H9 (cell line): ENCODE data around the gene C15orf62. TPM values are rescaled to one million over a fixed set of nuclear protein-coding genes. Genes with fewer than 3 reads are reported as not detected.

Experiments used
- DNase-seq: peaks from one replicate; pipeline ENCODE4 v3.0.0-alpha.2; 2017
- H2AFZ ChIP-seq: one replicate; pipeline ENCODE4 v1.6.1; 2013; ENCODE audit warnings: mild to moderate bottlenecking, low read length, control low read depth, moderate library complexity
- H2AK5ac ChIP-seq: 2 replicates; pipeline ENCODE4 v1.6.1; 2013; ENCODE audit warnings: low read length, control low read depth, mixed read lengths; ENCODE audit not compliant: insufficient read length
- H2BK120ac ChIP-seq: one replicate; pipeline ENCODE4 v1.6.1; 2013; ENCODE audit warnings: low read depth, mild to moderate bottlenecking, low read length, control low read depth, inconsistent platforms; ENCODE audit not compliant: poor library complexity, severe bottlenecking
- H2BK12ac ChIP-seq: 2 replicates; pipeline ENCODE4 v1.6.1; 2013; ENCODE audit warnings: low read length, control low read depth, mixed read lengths, low read depth; ENCODE audit not compliant: insufficient read length
- H2BK15ac ChIP-seq: 2 replicates; pipeline ENCODE4 v1.6.1; 2013; ENCODE audit warnings: low read depth, low read length, control low read depth
- H2BK20ac ChIP-seq: one replicate; pipeline ENCODE4 v1.6.1; 2013; ENCODE audit warnings: low read depth, mild to moderate bottlenecking, low read length, control low read depth, inconsistent platforms; ENCODE audit not compliant: poor library complexity, severe bottlenecking
- H2BK5ac ChIP-seq: 2 replicates; pipeline ENCODE4 v1.6.1; 2013; ENCODE audit warnings: low read length, control low read depth, mixed read lengths; ENCODE audit not compliant: insufficient read length
- H3K14ac ChIP-seq: 2 replicates; pipeline ENCODE4 v1.6.1; 2013; ENCODE audit warnings: low read length, control low read depth; ENCODE audit not compliant: insufficient read depth
- H3K18ac ChIP-seq: 2 replicates; pipeline ENCODE4 v1.6.1; 2013; ENCODE audit warnings: low read depth, mild to moderate bottlenecking, mixed read lengths, low read length, control low read depth; ENCODE audit not compliant: insufficient read length
- H3K23ac ChIP-seq: 2 replicates; pipeline ENCODE4 v1.6.1; 2013; ENCODE audit warnings: low read length, control low read depth, mixed read lengths, low read depth; ENCODE audit not compliant: insufficient read length
- H3K23me2 ChIP-seq: 2 replicates; pipeline ENCODE4 v1.6.1; 2013; ENCODE audit warnings: low read depth, mild to moderate bottlenecking, mixed read lengths, low read length, control low read depth; ENCODE audit not compliant: insufficient read length, poor library complexity, severe bottlenecking
- H3K27ac ChIP-seq: 2 replicates; pipeline ENCODE4 v1.5.1; 2013; ENCODE audit warnings: low read length, control low read depth, mixed read lengths, low read depth; ENCODE audit not compliant: insufficient read length
- H3K27me3 ChIP-seq: 2 replicates; pipeline ENCODE4 v1.6.1; 2013; ENCODE audit warnings: low read length, control low read depth, inconsistent platforms; ENCODE audit not compliant: insufficient read depth
- H3K4ac ChIP-seq: 2 replicates; pipeline ENCODE4 v1.6.1; 2013; ENCODE audit warnings: low read depth, mild to moderate bottlenecking, control low read depth, inconsistent platforms, low read length, moderate library complexity
- H3K4me1 ChIP-seq: 2 replicates; pipeline ENCODE4 v1.6.1; 2013; ENCODE audit warnings: low read length, control low read depth, inconsistent platforms; ENCODE audit not compliant: insufficient read depth
- H3K4me2 ChIP-seq: 2 replicates; pipeline ENCODE4 v1.6.1; 2013; ENCODE audit warnings: low read length, control low read depth, mixed read lengths; ENCODE audit not compliant: insufficient read length, insufficient read depth
- H3K56ac ChIP-seq: 2 replicates; pipeline ENCODE4 v1.6.1; 2013; ENCODE audit warnings: low read depth, mild to moderate bottlenecking, mixed read lengths, low read length, control low read depth; ENCODE audit not compliant: insufficient read length
- H3K79me1 ChIP-seq: 2 replicates; pipeline ENCODE4 v1.6.1; 2013; ENCODE audit warnings: low read depth, mild to moderate bottlenecking, moderate library complexity, low read length, control low read depth, inconsistent platforms; ENCODE audit not compliant: insufficient read depth, poor library complexity, severe bottlenecking
- H3K79me2 ChIP-seq: 2 replicates; pipeline ENCODE4 v1.6.1; 2013; ENCODE audit warnings: low read length, control low read depth, inconsistent platforms; ENCODE audit not compliant: insufficient read depth
- H3K9ac ChIP-seq: 2 replicates; pipeline ENCODE4 v1.6.1; 2013; ENCODE audit warnings: low read length, control low read depth, mixed read lengths; ENCODE audit not compliant: insufficient read length; ENCODE audit errors: extremely low read depth
- H3K9me3 ChIP-seq: one replicate; pipeline ENCODE4 v1.6.1; 2013; ENCODE audit warnings: low read depth, low read length, inconsistent platforms; ENCODE audit not compliant: control insufficient read depth
- H3T11ph ChIP-seq: one replicate; pipeline ENCODE4 v1.6.1; 2013; ENCODE audit warnings: mild to moderate bottlenecking, low read length, control low read depth, inconsistent platforms
- H4K20me1 ChIP-seq: one replicate; pipeline ENCODE4 v1.6.1; 2013; ENCODE audit not compliant: control insufficient read depth, insufficient read length, insufficient read depth
- H4K5ac ChIP-seq: 2 replicates; pipeline ENCODE4 v1.6.1; 2013; ENCODE audit warnings: low read depth, mild to moderate bottlenecking, mixed read lengths, low read length, control low read depth; ENCODE audit not compliant: insufficient read length
- H4K8ac ChIP-seq: replicated peaks from 2 replicates; pipeline ENCODE4 v1.6.1; 2013; ENCODE audit warnings: low read length, control low read depth, mixed read lengths, low read depth; ENCODE audit not compliant: insufficient read length
- H4K91ac ChIP-seq: 2 replicates; pipeline ENCODE4 v1.6.1; 2013; ENCODE audit warnings: low read depth, mild to moderate bottlenecking, moderate library complexity, mixed read lengths, low read length, control low read depth; ENCODE audit not compliant: insufficient read length
- H3K27ac Mint-ChIP-seq, 3 experiments: 2 replicates in 2 of 3; 3 replicates in 1 of 3; pipeline ENCODE4 v1.8.0; 2020 to 2021; ENCODE audit warnings: mixed read lengths in 3 of 3, mild to moderate bottlenecking in 1 of 3, moderate library complexity in 1 of 3
- H3K27me3 Mint-ChIP-seq: 2 replicates; pipeline ENCODE4 v1.8.0; 2021; ENCODE audit warnings: low read depth, mild to moderate bottlenecking, moderate library complexity, mixed read lengths
- H3K36me3 Mint-ChIP-seq, 3 experiments: 2 replicates in 2 of 3; 3 replicates in 1 of 3; pipeline ENCODE4 v1.8.0; 2020 to 2021; ENCODE audit warnings: low read depth in 3 of 3, mixed read lengths in 3 of 3; ENCODE audit not compliant: insufficient read depth in 1 of 3
- H3K4me1 Mint-ChIP-seq, 2 experiments: 2 replicates each; pipeline ENCODE4 v1.8.0; 2020; ENCODE audit warnings: mixed read lengths in 2 of 2
- H3K4me3 Mint-ChIP-seq, 2 experiments: 2 replicates in 1 of 2; 3 replicates in 1 of 2; pipeline ENCODE4 v1.8.0; 2020 to 2021; ENCODE audit warnings: mild to moderate bottlenecking in 2 of 2, mixed read lengths in 2 of 2, moderate library complexity in 1 of 2
- H3K9me3 Mint-ChIP-seq, 2 experiments: 2 replicates in 1 of 2; 3 replicates in 1 of 2; pipeline ENCODE4 v1.8.0; 2020; ENCODE audit warnings: mild to moderate bottlenecking in 2 of 2, mixed read lengths in 2 of 2, moderate library complexity in 1 of 2
- CTCF ChIP-seq: fragments of 200-600 bp; sonication (generic); conservative IDR thresholded peaks from 3 replicates; pipeline ENCODE4 v1.8.0; 2021; ENCODE audit warnings: antibody characterized with exemption, mild to moderate bottlenecking
- whole genome bisulfite sequencing: extraction: QIAGEN DNeasy Blood & Tissue Kit; methylation state at CpG from one replicate; pipeline ENCODE4 v1.1.7; 2013; ENCODE audit warnings: missing lambda C conversion rate, low lambda C conversion rate, mixed read lengths; ENCODE audit not compliant: insufficient read length; ENCODE audit errors: extremely low coverage; 5-methylcytosine and 5-hydroxymethylcytosine counted together
- total RNA-seq: library from RNA; stranded (reverse); gene quantifications from 2 replicates; pipeline ENCODE4 v1.2.1, GENCODE V29; 2021

Gene C15orf62
- total RNA-seq, 1 experiment from 2014 or later = 0.70 TPM

- no CpG with 5 or more reads among the region's 14 CpGs for WGBS
- no peaks in the 10 kb centered on the region for H3K27me3 ChIP-seq
- no peak for TF ChIP-seq CTCF
These were observed 6.2 kb downstream of the C15orf62 start for GRCh38 chr15:40775740-40776536.

More at GRCh38 chr15:40775740-40776536, 6.2 kb downstream of the C15orf62 start:
- H3T11ph ChIP-seq = no peak overlapping the region
- no peak overlapping the region for H3K4ac ChIP-seq
- H3K18ac ChIP-seq = no peak overlapping the region
- H4K5ac ChIP-seq = no peak overlapping the region
- H3K23me2 ChIP-seq = no peaks in the 10 kb centered on the region
- Mint-ChIP-seq H3K9me3 (no peaks in the 10 kb centered on the region), H3K27me3 (no peaks in the 10 kb centered on the region; the same call in 1 of the 2 replicates), H3K36me3 (peaks cover 11 to 60% (median 42%) of the 10 kb centered on the region in 3 experiments; a peak in 6 of 7 replicates), H3K4me1 (no peaks in the 10 kb centered on the region), H3K27ac (no peak overlapping the region), H3K4me3 (no peak overlapping the region)
- no peak overlapping the region for H3K4me2 ChIP-seq
- DNase-seq = no peak
- H2AK5ac ChIP-seq = no peak overlapping the region
- no peak overlapping the region for H3K9ac ChIP-seq
- H2BK5ac ChIP-seq = no peak overlapping the region
- no peak overlapping the region for H4K91ac ChIP-seq
- no peaks in the 10 kb centered on the region for H3K4me1 ChIP-seq
- H3K23ac ChIP-seq = no peak overlapping the region
- no peak overlapping the region for H3K14ac ChIP-seq
- H3K56ac ChIP-seq = no peak overlapping the region
- no peak overlapping the region for H2BK20ac ChIP-seq
- H3K79me2 ChIP-seq = no peaks in the 10 kb centered on the region
- H2BK15ac ChIP-seq = no peak overlapping the region
- no peak overlapping the region for H4K8ac ChIP-seq
- no peak overlapping the region for H2AFZ ChIP-seq
- H3K27ac ChIP-seq = no peak overlapping the region
- H2BK120ac ChIP-seq = no peak overlapping the region
- no peaks in the 10 kb centered on the region for H3K9me3 ChIP-seq
- H4K20me1 ChIP-seq = no peaks in the 10 kb centered on the region
- no peaks in the 10 kb centered on the region for H3K79me1 ChIP-seq
- no peak overlapping the region for H2BK12ac ChIP-seq
